Astrocyte (in vitro differentiated cells and primary cell): ENCODE results near the gene SPTBN2. TPM values are rescaled to one million over a fixed set of nuclear protein-coding genes. Genes with fewer than 3 reads are reported as not detected.

Experiments
- DNase-seq: peaks from one replicate; pipeline ENCODE4 v3.0.0-alpha.2; 2010; ENCODE audit warnings: low read depth
- FAIRE-seq: peaks from 2 replicates; lab custom pipeline; 2011; peaks lifted over from hg19 to GRCh38; lab: Jason Lieb, UNC
- H2AFZ ChIP-seq: 2 replicates; pipeline ENCODE4 v1.6.0; 2012; ENCODE audit warnings: low read depth, low read length, inconsistent platforms
- H3K27ac ChIP-seq: 2 replicates; pipeline ENCODE4 v1.5.1; 2011; ENCODE audit warnings: low read depth, low read length, inconsistent platforms
- H3K27me3 ChIP-seq: 2 replicates; pipeline ENCODE4 v1.6.0; 2011; ENCODE audit warnings: low read length, inconsistent platforms; ENCODE audit not compliant: insufficient read depth
- H3K36me3 ChIP-seq: 2 replicates; pipeline ENCODE4 v1.5.1; 2011; ENCODE audit warnings: low read length, inconsistent platforms; ENCODE audit not compliant: insufficient read depth
- H3K4me1 ChIP-seq: 2 replicates; pipeline ENCODE4 v1.5.1; 2011; ENCODE audit warnings: low read length, inconsistent platforms; ENCODE audit not compliant: insufficient read depth
- H3K4me2 ChIP-seq: 2 replicates; pipeline ENCODE4 v1.6.0; 2012; ENCODE audit warnings: low read length, inconsistent platforms
- H3K4me3 ChIP-seq: 2 replicates; pipeline ENCODE4 v1.5.1; 2011; ENCODE audit warnings: low read depth, mild to moderate bottlenecking, low read length, inconsistent platforms; ENCODE audit not compliant: insufficient read depth
- H3K79me2 ChIP-seq: 2 replicates; pipeline ENCODE4 v1.6.0; 2012; ENCODE audit warnings: mild to moderate bottlenecking, low read length, inconsistent platforms; ENCODE audit not compliant: insufficient read depth
- H3K9ac ChIP-seq: 2 replicates; pipeline ENCODE4 v1.6.0; 2012; ENCODE audit warnings: mild to moderate bottlenecking, low read length, inconsistent platforms
- H3K9me3 ChIP-seq: 2 replicates; pipeline ENCODE4 v1.5.1; 2012; ENCODE audit warnings: low read depth, mild to moderate bottlenecking, low read length, inconsistent platforms; ENCODE audit not compliant: insufficient read depth
- H4K20me1 ChIP-seq: 2 replicates; pipeline ENCODE4 v1.6.0; 2012; ENCODE audit warnings: low read length, inconsistent platforms; ENCODE audit not compliant: insufficient read depth
- H3K27ac Mint-ChIP-seq: one replicate; pipeline ENCODE4 v1.8.0; 2021; ENCODE audit warnings: mild to moderate bottlenecking, mixed read lengths; ENCODE audit not compliant: unreplicated experiment
- H3K27me3 Mint-ChIP-seq: one replicate; pipeline ENCODE4 v1.8.0; 2021; ENCODE audit warnings: low read depth, mixed read lengths; ENCODE audit not compliant: unreplicated experiment
- H3K36me3 Mint-ChIP-seq: one replicate; pipeline ENCODE4 v1.8.0; 2021; ENCODE audit warnings: low read depth, mixed read lengths; ENCODE audit not compliant: unreplicated experiment
- H3K4me1 Mint-ChIP-seq: one replicate; pipeline ENCODE4 v1.8.0; 2021; ENCODE audit warnings: low read depth, mixed read lengths; ENCODE audit not compliant: unreplicated experiment
- H3K4me3 Mint-ChIP-seq: one replicate; pipeline ENCODE4 v1.8.0; 2021; ENCODE audit warnings: mild to moderate bottlenecking, moderate library complexity, mixed read lengths; ENCODE audit not compliant: unreplicated experiment
- H3K9me3 Mint-ChIP-seq: one replicate; pipeline ENCODE4 v1.8.0; 2021; ENCODE audit warnings: mild to moderate bottlenecking, mixed read lengths; ENCODE audit not compliant: unreplicated experiment
- EZH2 ChIP-seq: IDR thresholded peaks from 2 replicates; pipeline ENCODE4 v1.6.1; 2012; ENCODE audit warnings: mild to moderate bottlenecking, low read length, inconsistent platforms; ENCODE audit not compliant: insufficient read depth
- total RNA-seq: library from RNA; stranded (reverse); gene quantifications from 2 replicates; pipeline ENCODE4 v1.2.1, GENCODE V29; 2021
- TF ChIP-seq, protein P1 (sequence below): IDR thresholded peaks from 2 replicates; pipeline ENCODE4 v1.5.1; 2011; ENCODE audit warnings: low read depth, mild to moderate bottlenecking, inconsistent platforms, low read length, moderate library complexity; ENCODE audit not compliant: insufficient read depth

SPTBN2 gene
- total RNA-seq, 1 donor from 2014 or later = 18.2 TPM

DNA sequence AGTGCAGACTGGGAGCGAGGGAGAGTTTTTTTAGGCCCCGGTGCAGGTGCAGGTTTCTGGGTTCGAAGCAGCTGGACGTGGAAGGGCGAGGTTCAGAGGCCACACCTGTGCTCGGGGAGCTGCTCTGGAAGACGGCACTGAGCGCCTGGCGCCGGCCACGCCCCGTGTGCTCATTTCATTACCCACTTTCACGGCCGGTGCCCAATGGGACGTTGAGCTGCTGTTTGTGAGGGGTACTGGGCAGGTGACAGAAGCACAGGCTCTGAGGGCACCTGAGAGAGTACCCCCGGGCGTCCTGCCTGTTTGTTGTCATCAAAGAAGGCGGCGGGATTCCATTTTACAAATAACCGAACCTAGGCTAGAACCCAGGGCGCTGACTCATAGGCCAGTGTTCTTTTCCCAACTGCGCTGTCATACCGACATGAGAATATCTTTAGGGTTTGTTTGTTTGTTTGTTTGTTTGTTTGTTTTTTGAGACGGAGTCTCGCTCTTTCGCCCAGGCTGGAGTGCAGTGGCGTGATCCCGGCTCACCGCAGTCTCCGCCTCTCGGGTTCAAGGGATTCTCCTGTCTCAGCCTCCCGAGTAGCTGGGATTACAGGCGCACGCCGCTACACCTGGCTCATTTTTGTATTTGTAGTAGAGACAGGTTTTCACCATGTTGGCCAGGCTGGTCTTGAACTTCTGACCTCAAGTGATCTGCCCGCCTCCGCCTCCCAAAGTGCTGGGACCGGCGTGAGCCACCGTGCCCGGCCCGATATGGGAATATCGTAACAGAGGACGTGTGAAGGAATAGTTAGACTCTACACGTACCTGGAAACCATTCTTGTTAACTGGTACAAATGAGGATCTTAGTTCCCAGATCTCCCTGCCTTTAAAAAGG is 16.6 kb upstream of the SPTBN2 start:
- Mint-ChIP-seq H3K4me1 (peaks cover 2% of the 10 kb centered on the region), H3K9me3 (no peaks in the 10 kb centered on the region), H3K27ac (peak overlapping the region; percentile 34), H3K36me3 (no peaks in the 10 kb centered on the region), H3K4me3 (peak overlapping the region; percentile 90), H3K27me3 (no peaks in the 10 kb centered on the region)
- Histone ChIP-seq H3K4me3 (peak overlapping the region; percentile 87), H3K9ac (peak overlapping the region; percentile 93), H3K79me2 (peaks cover 12% of the 10 kb centered on the region), H4K20me1 (peaks cover 7% of the 10 kb centered on the region), H3K36me3 (no peaks in the 10 kb centered on the region), H3K4me1 (peaks cover 7% of the 10 kb centered on the region), H2AFZ (peak overlapping the region; percentile 100), H3K9me3 (no peaks in the 10 kb centered on the region), H3K27me3 (no peaks in the 10 kb centered on the region), H3K4me2 (peak overlapping the region; percentile 96), H3K27ac (no peak overlapping the region)
- DNase-seq (no peak), FAIRE-seq (no peak)
- no peak for TF ChIP-seq EZH2
- TF ChIP-seq, protein P1, sequence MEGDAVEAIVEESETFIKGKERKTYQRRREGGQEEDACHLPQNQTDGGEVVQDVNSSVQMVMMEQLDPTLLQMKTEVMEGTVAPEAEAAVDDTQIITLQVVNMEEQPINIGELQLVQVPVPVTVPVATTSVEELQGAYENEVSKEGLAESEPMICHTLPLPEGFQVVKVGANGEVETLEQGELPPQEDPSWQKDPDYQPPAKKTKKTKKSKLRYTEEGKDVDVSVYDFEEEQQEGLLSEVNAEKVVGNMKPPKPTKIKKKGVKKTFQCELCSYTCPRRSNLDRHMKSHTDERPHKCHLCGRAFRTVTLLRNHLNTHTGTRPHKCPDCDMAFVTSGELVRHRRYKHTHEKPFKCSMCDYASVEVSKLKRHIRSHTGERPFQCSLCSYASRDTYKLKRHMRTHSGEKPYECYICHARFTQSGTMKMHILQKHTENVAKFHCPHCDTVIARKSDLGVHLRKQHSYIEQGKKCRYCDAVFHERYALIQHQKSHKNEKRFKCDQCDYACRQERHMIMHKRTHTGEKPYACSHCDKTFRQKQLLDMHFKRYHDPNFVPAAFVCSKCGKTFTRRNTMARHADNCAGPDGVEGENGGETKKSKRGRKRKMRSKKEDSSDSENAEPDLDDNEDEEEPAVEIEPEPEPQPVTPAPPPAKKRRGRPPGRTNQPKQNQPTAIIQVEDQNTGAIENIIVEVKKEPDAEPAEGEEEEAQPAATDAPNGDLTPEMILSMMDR = no peak

DNA sequence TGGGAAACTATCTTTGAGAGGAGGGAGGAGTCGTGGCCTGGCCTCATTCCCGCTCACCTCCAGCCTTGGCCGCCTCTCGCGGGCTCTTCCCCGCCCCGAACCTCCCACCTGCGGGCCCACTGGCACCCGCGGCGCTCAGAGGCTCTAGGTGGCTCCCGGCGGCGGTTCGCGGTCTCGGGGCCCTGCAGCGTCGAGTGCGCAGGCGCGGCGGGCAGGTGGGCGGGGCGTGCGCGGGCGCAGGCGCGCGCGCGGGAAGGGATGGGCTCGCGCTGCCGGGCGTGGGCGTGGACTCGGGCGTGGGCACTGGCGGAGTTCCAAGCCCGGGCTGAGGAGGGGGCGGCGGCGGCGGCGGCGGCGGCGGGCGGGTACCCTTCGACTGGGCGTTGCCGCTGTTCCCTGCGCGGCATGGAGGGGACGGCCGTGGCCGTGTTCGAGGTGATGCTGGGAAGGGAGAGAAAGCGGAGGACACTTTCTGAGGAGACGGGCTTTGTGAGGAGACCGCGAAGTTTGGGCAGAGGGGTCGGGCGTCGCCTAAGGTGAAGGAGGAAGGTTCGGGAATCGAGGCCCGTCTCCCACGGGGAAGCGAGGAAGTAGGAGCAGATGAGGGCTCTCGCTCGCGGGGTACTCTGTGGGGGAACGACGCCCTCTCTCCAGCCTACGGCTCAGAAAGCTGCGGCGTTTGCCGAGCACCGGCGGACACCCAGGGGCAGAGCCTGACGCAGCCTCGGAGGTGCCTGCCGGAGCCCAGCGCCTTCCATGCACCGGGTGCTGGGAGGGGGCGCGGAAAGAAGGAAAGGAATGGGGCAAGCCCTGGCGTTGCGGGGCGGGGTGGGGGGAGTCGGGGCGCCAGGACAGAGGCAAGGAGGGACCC is 15.7 kb upstream of the SPTBN2 start:
- no peaks in the 10 kb centered on the region for H3K27me3 Mint-ChIP-seq

More for the DNA sequence above, 15.7 kb upstream of the SPTBN2 start:
- H3K79me2 ChIP-seq = peaks cover 8% of the 10 kb centered on the region
- H2AFZ ChIP-seq = peak overlapping the region; percentile 100
- FAIRE-seq = no peak
- TF ChIP-seq EZH2 = no peak
- TF ChIP-seq, protein P1 = no peak
- peak overlapping the region; percentile 87 for H3K4me3 ChIP-seq
- no peaks in the 10 kb centered on the region for H3K9me3 Mint-ChIP-seq
- peak overlapping the region; percentile 90 for H3K4me3 Mint-ChIP-seq
- H3K4me2 ChIP-seq = peak overlapping the region; percentile 96
- peaks cover 7% of the 10 kb centered on the region for H4K20me1 ChIP-seq
- no peaks in the 10 kb centered on the region for H3K36me3 Mint-ChIP-seq
- peak; percentile 22 for DNase-seq
- H3K4me1 Mint-ChIP-seq = peaks cover 2% of the 10 kb centered on the region
- H3K27ac Mint-ChIP-seq = peak overlapping the region; percentile 18
- no peaks in the 10 kb centered on the region for H3K36me3 ChIP-seq
- peaks cover 12% of the 10 kb centered on the region for H3K4me1 ChIP-seq
- peak overlapping the region; percentile 93 for H3K9ac ChIP-seq
- H3K27ac ChIP-seq = peak overlapping the region; percentile 71
- H3K27me3 ChIP-seq = no peaks in the 10 kb centered on the region
- no peaks in the 10 kb centered on the region for H3K9me3 ChIP-seq
